ENCODE data around the gene PIGN.

Gene PIGN, protein sequence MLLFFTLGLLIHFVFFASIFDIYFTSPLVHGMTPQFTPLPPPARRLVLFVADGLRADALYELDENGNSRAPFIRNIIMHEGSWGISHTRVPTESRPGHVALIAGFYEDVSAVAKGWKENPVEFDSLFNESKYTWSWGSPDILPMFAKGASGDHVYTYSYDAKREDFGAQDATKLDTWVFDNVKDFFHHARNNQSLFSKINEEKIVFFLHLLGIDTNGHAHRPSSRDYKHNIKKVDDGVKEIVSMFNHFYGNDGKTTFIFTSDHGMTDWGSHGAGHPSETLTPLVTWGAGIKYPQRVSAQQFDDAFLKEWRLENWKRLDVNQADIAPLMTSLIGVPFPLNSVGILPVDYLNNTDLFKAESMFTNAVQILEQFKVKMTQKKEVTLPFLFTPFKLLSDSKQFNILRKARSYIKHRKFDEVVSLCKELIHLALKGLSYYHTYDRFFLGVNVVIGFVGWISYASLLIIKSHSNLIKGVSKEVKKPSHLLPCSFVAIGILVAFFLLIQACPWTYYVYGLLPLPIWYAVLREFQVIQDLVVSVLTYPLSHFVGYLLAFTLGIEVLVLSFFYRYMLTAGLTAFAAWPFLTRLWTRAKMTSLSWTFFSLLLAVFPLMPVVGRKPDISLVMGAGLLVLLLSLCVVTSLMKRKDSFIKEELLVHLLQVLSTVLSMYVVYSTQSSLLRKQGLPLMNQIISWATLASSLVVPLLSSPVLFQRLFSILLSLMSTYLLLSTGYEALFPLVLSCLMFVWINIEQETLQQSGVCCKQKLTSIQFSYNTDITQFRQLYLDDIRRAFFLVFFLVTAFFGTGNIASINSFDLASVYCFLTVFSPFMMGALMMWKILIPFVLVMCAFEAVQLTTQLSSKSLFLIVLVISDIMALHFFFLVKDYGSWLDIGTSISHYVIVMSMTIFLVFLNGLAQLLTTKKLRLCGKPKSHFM

DNA sequence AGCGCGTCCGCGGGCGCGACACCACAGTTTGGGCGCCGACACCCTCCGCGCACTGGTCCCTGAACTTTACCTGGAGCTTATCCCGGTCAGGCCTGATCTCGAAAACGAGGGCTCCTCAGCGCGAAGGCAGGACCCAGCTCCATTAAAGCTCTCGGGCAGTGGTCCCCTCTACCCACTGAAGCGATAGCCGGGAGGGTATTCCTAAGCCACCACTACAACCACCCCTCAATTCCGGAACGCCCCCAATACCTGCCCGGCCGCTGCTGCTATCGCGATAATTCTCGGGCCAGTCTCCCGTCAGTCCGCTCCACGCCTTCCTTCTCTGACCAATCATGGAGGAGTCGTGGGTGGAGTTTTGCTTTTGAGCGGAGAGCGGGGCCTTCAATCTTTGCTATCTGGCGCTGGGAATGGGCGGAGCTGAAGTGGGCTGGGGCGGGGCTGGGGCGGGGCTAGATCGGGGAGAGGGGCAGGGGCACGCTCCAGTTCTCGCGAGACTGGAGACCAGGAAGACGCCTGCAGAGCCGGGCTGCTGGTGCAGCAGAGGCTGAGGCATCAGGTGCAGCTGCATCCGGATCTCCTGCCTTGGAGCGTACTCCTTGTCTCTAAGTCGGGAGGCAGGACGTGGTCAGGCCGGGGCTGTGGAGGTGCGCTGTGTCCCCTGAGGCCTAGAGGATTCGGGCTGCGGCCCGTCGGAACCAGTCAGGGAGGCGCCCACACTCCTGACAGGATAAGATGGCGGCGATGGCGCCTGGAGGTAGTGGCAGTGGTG lies at the start of gene PIGN, which contains the start of gene RELCH:
TSS of gene PIGN (minus strand) at position 283 of the 769 bp plus-strand sequence. CDS start 25,703 bp downstream, outside the sequence.
TSS of gene RELCH (plus strand) at position 482 of the 769 bp plus-strand sequence. CDS start at position 733, 251 bp downstream.
- peak; percentile 83 for DNase-seq

DNA sequence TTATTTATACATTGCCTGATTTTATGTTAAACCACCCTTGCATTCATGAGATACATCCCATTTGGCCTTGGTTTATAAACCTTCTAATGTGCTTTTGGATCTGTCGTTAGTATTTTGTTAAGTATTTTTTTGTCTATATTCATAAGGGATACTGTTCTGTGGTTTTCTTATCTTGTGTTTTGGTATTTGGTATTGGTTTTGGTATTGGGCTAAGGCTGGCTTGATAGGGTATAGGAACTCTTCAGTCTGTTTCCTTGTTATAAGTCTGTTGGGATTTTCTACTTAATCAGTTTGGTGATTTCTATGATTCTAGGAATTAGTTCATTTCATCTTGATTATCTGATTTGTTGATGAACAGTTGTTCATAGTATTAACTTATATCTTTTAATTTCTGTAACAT lies 49.4 kb upstream of the PIGN start:
- DNase-seq: no peak

DNA sequence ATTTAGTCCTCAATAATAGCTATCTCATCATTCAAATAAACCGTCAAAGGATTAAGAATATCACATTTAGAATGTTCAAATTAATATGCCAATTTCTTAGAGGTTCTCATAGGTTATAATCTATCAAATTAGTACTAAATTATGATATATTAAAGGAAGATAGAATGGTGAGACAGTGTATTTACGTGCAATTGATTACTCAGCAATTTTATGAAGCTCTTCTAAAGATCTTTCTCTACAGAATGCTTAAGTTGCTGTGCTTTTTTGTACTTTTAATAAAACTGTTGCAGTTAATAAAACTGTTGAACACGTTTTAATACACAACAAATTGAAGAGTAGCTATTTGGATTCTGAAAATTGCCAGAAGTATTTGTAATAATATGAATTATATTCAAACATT lies 39.2 kb upstream of the PIGN start:
- no peak for DNase-seq

DNA sequence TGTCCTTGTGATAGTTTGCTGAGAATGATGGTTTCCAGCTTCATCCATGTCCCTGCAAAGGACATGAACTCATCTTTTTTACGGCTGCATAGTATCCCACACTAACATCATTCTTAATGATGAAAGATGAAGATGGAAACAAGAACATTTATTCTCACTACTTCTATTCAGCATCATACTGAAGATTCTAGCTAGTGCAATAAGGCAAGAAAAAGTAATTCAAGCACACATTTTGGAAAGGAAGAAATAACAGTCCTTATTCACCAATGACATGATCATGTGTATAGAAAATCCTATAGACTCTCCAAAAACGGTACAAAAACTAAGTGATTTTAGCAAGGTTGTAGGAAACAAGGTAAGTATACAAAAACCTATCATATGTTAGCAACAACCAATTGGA lies 37.4 kb upstream of the PIGN start:
- DNase-seq: no peak

DNA sequence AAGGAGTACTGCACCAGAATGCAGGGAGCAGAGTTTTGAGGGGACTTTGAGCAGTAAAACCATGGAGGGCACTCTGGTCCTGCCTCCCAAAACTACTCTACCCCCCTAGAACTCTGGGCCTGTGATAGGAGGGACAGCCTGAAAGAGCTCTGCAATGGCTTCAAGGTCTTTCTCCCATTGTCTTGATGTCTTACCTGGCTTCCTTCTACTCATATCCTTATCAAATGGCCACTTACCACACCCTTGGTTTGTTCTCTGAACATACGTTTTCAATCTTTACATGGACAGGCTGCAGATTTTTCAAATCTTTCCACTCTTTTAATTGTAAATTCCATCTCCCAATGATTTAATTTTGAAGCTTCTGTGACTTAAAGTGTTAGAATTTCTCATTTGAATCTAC lies 27.9 kb upstream of the PIGN start:
- DNase-seq: no peak

DNA sequence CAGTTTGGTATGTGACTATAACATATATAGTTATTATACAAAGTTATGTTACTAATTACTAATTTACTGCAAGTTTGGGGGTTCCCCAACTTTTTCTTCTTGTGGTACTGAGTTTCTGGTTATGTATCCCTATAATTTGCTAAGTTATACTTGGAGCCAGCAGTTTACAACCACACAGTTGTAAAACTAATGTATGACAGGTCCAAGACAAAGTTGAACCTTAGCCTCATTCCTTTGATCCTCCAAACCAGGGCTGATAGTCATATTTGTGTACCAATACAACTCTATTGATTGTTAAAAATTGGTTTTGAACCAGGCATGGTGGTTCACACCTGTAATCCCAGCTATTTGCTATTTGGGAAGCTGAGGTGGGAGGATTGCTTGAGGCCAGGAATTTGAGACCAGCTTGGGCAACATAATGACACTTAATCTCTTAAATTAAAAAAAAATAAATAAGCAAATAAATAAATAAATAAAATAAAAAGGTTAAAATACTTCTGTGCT lies 24.5 kb upstream of the PIGN start:
- DNase-seq: no peak

DNA sequence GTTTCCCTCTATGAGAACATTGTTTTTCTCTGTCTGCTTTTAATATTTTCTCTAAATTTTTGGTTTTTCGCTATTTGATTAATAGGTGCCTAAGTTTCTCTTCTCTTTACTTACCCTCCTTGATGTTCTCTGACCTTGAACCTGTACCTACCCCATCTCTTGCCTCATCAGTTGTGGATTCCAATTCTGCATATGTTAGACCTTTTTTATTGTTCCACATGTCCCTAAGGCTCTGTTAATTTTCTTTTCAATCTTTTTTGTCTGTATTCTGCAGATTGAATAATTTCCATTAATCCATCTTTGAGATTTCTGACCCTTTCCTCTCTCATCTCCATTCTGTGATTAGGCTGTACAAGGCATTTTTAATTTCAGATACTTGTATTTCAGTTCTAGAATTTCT lies 23.3 kb upstream of the PIGN start:
- no peak for DNase-seq

DNA sequence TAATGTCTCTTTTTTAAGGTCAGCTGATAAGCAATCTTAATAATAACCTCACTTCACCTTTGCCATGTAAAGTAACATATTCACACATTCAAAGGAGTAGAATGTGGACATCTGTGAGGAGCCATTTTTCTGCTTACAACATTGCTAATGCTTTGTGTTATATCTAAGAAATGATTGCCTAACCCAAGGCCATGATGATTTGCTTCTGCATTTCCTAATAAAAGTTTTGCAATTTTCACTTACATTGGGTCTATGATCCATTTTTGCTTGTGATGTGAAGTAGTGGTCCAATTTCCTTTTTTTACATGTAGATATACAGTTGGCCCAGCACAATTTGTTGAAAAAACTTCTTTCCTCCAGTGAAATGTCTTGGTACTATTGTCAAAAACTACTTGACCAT lies 22.2 kb upstream of the PIGN start:
- no peak for DNase-seq

DNA sequence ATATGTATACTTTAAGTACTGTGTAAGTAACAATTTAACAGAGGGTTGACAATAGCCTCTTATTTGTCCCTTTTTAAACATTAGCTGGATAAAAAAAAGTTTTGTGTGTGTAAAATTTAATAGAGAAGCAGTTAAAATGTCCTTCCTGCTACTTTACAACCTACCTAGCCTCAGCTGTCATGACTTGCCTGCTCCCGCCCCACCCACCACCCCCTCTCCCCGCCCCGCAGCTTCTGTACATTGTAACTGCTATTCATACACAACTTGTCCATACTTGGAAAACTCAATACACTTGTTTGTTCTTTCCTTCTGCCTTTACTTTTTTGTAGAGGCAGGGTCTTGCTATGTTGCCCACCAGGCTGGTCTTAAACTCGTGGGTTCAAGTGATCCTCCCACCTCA lies 19.7 kb upstream of the PIGN start:
- DNase-seq: no peak

DNA sequence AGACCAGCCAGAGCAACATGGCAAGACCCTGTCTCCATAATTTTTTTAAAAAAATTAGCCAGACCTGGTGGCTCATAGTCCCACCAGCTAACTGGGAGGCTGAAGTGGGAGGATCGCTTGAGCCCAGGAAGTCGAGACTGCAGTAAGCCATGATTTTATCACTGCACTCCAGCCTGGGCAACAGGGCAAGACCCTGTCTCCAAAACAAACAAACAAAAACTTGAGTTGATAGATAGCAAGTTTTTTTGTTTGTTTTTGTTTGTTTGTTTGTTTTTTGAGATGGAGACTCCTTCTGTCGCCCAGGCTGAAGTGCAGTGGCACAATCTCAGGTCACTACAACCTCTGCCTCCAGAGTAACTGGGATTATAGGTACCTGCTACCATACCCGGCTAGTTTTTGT lies 19.0 kb upstream of the PIGN start:
- no peak for DNase-seq

DNA sequence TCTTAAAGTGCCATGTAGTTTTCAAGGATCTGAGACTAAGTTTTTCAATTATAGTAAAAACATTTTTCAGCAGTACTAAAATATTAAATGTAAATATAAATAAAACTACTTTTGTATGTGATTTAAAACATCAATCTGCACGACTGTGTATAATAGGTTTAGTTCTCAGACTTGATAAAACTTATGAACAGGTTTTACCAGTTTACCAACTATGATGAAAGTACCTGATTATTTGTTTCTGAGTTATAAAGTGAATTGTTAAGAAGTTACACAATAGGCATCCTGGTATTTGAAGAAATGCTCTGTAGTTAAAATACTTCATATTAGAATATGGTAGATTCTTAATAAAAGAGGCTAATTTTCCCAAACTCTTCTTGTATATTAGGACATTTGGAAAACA lies 15.0 kb upstream of the PIGN start:
- DNase-seq: no peak

DNA sequence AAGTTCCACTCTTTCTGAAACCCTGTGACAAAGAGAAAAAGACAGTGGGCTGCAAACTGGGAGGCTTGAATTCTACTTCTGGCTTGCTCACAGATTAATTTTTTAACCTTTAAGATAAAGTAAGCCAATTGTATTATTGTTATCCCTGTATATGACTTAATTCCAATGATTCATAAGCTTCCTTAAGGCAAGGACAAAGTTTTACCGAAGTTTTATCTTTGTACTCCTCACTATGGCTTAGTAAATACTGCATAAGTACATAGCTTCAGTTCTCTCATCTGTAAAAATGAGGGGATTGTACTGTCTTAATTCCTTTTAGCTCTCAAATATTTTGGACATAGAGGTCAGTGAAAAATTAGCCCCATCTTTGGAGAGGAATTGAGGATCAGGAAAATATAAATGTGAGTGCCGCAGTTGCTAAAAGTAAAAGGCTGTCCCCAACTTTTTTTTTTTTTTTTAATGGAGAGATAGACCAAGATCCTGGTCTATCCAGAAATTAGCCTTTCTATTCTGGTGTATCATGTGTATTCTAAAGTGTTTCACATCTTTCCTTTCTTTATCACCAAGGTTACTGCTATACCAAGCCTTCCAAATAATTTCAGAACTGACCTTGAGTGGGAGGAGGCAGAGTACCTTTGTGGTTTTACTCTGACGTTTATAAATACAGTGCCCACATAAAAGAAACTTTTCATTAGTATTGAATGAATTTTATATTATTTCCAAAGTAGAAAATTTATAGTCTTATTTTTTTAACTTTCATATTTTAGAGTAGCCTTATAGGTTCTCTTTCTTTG lies 13.5 kb upstream of the PIGN start:
- no peak for DNase-seq

DNA sequence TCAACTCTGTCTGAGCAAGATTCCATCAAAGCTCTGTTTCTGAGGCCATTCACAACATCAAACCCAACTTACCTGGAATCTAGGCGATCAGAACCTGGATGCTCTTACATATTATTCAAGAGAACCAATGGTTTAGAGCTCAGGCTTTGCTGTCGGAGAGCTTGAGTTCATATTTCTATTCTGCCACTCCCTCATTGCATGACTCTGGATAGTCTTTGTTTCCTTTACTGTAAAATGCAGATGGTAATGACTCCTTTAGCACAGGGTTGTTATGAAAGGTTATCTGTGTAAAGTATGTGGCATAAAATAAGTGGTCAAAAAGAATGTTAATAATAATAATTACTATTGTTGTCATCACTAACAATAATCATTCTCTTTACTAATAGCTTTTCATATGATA lies 12.8 kb upstream of the PIGN start:
- DNase-seq: no peak

DNA sequence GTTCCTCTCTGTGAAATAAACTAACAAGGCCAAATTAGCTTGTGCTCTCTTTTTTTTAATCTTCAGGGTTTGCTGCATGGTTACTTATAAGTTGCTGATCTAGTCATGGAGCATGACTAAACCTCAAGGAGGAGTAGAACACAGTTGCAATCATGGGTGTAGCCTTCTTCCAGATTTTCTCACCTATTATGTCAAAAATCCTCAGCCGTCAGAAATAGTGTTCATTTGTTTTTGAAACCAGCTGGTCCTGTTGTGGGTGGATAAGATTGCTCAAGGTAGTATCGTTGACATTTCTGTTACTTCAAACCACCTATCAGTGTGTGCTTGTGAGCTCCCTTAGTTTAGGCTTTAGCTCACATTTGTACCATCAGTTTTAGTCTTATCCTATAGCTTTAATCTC lies 11.4 kb upstream of the PIGN start:
- DNase-seq: no peak

DNA sequence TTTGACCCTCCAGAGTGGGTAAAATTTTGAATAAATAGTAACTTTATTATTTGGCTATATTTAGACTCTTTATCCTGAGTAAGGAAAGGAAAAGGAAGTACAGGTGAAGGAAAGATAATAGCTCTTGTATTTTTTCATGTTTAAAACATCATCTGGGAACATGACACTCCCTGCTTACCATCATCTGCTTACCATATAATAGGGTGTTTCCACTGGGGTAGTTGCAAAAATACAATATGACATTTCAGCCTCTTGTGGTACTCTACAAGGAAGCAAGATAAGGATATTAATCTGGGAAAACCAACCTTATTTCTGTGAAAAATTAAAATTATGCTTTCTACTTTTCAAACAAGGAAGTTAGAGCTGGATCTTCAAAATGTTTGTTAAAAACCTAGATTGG lies 10.1 kb upstream of the PIGN start:
- DNase-seq: no peak

DNA sequence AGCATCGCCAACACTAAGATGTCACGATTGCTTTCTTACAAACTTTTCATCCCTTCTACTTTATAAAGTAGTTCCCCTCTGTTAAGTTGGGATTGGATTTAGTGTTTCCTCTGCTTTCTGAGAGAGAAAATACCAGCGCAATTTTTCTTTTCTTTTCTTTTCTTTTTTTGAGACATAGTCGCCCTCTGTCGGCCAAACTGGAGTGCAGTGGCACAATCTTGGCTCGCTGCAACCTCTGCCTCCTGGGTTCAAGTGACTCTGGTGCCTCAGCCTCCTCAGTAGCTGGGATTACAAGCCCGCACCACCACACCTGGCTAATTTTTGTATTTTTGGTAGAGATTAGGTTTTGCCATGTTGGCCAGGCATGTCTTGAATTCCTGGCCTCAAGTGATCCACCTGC lies 9.2 kb upstream of the PIGN start:
- DNase-seq: no peak

DNA sequence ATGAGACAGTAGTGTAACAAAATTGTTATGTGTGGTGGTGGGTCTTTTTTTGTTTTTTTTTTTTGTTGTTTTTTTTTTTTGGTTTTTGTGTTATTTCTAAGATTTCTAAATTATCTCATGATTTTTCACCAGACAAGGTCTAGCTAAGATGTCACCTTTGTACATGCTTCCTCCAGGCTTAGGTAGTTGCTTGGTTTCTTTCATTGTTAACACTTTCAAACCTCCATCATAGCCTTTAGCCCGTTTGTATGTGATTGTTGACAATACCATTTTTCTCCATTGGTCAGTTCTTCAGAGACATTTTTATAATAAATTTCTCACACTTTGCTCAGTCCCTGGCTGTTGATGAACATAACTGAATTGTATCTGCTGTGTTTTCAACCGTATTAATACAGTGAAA lies 2.4 kb upstream of the PIGN start:
- DNase-seq: no peak

DNA sequence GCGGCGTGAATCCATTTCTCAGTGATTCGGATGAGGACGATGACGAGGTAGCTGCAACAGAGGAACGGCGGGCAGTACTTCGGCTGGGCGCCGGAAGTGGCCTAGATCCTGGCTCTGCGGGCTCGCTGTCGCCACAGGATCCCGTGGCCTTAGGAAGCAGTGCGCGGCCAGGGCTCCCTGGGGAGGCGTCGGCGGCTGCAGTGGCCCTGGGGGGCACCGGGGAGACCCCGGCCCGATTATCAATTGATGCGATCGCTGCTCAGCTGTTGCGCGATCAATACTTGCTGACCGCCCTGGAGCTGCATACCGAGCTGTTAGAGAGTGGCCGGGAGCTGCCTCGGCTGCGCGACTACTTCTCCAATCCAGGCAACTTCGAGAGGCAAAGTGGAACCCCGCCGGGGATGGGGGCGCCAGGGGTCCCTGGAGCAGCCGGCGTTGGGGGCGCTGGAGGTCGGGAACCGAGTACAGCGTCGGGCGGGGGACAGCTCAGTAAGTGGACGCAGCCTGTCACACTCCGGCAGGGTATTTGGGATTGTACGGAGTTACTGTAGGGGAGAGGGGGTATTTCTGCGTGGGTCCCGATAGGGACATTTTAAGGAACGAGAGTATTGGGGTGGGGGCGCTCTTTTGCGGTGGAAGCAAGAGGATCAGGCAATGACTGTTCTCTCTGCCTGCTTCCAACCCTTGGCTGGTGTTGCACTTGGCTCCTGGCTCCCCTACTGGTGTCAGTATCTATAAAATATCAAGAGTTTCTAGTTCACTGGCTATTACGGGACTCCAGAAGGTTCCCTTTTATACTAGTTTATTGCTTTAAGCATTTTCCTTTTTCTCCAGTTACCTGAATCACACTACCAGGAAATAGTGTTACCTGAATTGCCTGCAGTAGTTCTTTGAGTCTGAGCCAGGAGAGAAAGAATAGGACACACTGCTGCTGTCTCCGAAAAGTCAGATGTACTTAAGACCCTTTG lies 971 bp upstream of the PIGN start:
- no peak for DNase-seq

DNA sequence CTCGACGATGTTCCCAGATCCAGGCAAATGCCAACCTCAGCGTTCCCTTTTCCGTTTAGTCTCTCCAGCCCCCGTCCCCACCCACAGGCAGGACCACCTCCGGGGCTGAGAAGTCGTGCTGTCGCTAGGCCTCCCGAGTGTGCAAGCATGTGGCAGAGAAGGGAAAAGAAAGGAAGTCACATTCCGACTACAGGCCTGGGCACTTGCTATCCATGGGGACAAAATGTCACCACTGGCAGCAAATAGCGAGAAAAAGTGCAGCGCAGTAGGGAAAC lies 420 bp downstream of the PIGN start:
- DNase-seq: no peak

DNA sequence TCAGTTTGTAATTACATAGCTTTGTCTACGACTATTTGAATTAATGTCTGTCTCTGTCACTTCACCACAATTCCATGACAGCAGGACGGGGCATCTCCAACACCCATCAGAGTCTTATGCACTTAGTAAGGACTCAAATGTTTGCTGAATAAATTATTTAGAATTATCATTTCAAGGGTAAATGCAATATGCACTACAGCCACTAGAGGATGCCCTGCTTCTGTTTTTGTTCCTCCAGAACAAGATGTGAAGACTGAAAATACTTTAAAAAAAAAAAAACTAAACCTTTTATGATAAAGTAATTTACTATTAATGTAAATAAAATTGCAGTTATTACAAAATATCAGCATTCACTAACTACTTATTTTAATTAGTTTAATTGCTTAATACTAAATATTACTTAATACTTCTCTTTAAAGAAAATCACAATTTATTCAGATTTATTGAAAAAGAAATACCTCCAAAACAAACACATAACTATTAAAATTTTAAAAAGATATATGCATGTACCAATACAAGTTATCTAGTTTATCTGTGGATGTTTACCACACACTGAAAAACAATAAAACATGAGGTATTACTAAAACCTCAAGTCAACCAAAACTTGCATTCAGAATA lies 3.2 kb downstream of the PIGN start:
- no peak for DNase-seq

DNA sequence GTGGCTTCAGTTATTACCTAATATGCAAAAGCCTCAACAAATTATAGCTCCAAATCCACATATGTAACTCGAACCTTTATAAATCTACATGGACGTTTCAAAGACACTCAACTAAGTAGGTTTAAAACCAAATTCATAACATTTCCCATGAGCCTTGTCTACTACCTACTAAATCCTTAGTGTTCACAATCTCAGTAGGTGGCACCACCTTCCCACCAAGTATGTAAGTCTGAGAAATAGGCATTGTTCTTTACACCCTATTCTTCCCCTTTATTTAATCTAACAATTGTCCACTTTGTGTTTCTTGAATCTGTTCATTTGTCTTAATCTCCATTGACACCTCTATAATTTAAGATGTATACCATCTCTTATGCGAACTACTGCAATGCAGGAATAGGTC lies 4.6 kb downstream of the PIGN start:
- no peak for DNase-seq

Measured in NCI-H1436 treated with DMSO at 0.1 percent for 48 hours (cell line).